Hematopoietic multipotent progenitor cell treated with erythropoietin and hydrocortisone succinate and interleukin-3 and kit ligand, for 17 days (in vitro differentiated cells): Measurements from ENCODE around the gene ATP1A3.
"Not testable (repeated sequence)": the region's sequence is repeated elsewhere in the genome, so short reads cannot be mapped to it uniquely, and the experiment has no call there.

Experiments
- DNase-seq: peaks from one replicate; pipeline ENCODE4 v3.0.0-alpha.2; 2015; ENCODE audit warnings: low spot score

ATP1A3 gene

DNA sequence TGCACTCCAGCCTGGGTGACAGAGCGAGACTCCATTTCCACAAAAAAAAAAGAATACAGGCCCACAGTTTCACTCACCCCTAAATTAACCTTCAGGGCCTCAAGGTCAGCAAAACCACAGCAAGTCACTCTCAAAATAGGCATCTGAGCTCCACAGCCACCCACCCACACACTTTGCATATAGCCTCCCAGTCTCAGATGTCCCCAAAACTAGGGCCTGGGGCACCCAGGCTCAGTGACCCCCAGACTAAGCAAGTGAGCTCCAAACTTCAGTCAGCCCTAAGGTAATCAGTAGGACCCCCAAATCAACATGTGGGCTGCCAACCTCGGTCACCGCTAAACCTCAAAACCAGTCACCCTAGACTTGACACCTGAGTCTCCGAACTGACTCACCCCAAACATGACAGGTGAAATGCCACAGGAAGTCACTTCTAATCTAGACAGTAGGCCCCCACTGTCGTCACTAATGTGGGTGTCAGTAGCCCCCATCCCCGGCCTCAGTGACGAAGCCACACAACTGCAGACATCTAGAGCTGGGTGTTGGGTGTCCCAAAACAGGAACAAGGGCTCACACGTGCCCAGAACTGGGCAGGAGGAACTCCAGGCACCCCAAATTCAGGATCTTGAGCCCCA, 48.8 kb downstream of the ATP1A3 start:
- no peak for DNase-seq

- no peak for DNase-seq
Measured at GRCh38 chr19:41944336-41944735, 49.7 kb downstream of the ATP1A3 start.

DNA sequence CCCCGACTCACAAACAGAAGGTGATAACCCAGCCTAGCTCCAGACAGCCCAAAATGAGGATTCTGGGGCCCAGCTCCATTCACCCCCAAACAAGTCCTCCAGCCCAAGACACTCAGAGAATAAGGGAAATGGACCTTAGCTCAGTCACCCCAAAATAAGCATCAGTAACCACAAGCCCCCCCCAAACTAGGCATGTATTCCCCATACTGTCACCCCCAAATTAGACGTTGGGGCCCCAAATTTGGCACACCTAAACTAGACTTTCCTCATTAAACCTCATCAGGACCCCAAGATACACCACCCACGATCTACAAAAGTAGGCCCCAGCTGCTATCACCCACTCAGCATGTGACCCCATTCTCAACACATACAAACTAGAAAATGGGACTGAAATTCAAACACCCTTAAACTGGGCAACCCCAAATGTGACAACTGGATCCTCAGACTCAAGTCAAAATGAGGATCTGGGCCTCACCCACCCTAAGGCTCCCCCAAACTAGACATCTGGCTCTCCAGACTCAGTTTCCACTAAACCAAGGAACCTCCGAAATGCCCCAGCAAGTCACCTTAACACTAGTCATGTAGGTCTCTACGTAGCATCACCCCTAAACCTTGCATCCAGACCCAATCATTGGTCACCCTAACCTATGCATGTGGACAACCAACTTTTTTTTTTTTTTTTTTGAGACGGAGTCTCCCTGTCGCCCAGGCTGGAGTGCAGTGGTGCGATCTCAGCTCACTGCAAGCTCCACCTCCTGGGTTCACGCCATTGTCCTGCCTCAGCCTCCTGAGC, 52.4 kb downstream of the ATP1A3 start:
- DNase-seq: no peak

GRCh38 chr19:41940731-41941409, 53.2 kb downstream of the ATP1A3 start:
- DNase-seq: no peak

- no peak for DNase-seq
Measured at GRCh38 chr19:41939861-41940730, 53.9 kb downstream of the ATP1A3 start.

GRCh38 chr19:41939209-41939608, 54.8 kb downstream of the ATP1A3 start:
- not testable (repeated sequence) for DNase-seq

DNA sequence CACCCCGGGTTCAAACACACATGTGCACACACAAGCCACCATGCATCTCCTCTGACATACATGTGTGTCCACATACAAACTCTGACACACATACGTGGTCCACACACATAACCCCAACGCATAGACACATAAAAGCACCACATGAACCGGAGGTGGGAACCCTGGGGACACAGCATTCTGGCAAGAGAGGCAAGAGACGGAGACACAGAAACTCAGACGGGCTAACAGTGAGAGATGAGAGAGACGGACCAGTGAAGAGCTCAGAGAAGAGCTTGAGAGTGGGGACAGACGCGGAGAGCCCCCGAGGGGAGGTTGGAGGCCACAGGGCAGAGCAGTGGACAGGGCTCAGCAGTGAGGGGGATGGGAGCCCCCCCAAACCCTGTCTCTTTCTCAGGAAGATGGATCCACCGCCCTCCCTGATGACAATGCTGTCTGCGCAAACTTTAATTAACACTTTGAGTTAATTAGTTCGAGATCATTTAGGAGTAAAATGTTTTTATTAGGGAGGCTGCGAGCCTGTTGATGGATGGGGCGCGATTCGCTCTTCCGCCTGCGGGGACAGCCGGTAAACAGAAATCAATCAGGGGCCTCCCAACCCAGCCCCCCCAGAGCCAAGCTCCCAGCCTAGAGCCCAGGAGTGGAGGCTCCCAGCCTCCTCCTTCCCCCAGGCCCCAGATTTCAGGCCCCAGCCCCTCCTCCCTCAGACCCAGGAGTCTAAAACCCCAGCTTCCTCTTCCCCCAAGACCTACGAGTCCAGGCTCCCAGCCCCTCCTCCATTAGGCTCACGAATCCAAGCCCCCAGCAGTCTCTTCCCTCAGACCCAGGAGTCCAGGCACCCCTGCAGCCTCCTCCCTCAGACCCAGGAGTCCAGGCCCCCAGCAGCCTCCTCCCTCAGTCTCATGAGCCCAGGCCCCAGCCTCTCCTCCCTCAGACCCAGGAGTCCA, 56.2 kb downstream of the ATP1A3 start:
- no peak for DNase-seq

GRCh38 chr19:41936961-41937360, 57.1 kb downstream of the ATP1A3 start:
- DNase-seq: no peak

- DNase-seq: peak; percentile 2
Measured at GRCh38 chr19:41936416-41936850, 57.6 kb downstream of the ATP1A3 start.

DNA sequence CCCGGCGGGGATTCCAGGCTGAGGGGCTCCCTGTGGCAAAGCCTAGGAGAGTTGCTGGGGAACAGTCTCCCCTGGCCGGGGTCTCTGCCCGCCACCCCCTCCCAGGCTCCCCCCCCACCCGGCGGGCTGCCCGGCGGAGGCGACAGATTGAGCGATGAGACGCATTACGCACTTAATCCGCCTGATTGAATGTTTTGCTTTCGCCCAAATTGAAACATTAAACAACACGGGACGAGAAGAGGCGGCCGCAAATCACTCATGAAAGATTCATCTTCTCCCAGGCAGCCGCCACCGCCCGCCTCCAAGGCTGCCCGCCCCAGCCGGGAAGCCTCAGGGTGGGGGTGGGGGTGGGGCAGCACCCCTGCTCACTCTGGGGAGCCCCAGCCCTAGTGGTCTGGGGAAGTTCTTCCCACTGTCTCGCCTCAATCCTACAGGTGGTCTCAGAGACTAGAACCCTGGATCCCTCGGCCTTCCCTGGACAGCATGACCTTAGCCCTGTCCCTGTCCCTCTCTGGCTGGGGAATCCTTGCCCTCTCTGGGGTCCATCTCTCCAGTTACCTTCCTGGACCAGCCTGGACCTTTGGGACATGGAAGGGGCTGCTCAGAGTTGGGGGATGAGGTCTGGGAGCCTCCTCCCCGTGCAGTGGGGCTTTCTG, 58.1 kb downstream of the ATP1A3 start:
- DNase-seq: no peak

DNA sequence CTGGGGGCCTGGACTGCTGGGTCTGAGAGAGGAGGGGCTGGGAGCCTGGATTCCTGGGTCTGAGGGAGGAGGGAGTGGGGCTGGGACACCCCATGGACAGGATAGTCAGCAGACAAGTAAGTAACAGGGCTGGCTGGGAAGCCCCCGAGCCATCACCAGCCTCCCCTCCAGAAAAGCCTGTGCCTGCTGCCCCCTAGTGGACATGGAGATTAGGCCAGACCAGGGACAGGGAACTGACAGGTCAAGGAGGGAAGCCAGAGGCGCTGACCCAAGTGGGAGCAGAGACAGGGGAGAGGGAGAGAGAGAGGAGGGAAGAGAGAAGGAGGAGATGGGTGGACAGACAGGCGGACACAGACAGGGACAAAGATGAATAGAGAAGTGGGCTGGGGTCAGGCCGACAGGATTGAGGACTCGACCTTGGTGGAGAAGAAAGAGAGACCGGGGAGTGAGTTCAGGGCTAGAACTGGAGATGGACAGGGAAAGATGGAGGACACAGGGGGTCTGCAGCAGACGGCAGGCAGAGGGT, 59.1 kb downstream of the ATP1A3 start:
- peak; percentile 69 for DNase-seq

DNA sequence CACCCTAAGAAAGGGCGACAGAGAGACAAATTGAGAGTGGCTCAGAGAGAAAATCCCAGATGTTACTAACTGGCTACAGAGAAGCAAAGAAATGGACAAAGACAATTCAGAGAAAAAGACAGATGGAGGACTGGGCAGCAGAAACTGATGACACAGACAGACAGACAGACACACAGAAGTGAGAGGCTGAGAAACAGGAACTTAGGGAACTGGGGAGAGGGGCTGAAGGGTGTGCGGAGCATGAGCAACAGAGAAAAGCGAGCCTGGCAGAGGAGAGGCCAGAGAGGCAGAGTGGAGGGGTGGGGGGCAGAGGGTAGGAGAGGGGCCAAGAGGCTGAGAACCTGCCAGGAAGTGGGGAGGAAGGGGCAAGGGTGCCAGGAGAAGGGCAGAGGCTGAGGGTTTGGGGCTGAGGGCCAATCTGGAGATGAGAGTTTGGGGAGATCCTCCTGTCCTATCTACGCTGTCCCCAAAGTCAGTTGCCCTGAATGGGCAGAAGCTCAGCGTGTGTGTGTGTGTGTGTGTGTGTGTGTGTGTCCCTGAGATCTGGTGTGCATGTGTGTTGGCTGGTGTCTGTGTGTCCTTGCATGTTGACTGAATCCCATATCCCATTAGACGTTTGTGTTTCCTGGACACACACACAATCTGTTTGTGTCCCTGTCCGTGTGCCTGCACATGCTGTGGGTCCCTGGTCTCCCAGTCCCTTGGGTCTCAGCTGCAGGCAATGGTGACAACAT, 60.2 kb downstream of the ATP1A3 start:
- no peak for DNase-seq

DNA sequence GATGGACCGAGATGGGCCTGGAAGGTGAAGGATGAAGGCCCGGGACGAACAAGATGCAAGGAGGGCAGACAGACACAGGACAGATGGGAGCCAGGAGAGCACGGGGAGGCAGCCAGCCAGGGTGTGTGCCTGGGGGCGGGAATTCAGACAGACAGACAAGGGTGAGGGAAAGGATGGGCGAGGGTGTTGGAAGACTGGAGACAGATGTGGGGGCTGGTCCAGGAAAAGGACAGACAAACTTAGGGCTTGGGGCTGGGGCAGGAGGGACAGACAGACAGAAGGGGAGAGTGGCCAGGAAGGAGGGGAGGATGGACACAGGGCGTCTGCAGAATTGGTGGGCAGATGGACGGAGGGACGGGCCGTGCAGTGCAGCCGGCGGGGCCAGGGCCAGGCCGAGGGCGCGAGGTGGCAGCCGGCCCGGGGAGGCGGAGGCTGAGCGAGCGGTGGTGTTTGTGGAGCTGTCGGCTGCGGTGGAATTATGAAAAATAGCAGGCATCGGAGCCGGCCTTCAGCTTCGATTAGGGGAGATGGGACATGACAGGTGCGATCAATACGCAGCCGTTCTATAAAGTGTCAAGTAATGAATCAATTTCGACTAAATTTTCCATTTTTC, 61.2 kb downstream of the ATP1A3 start:
- no peak for DNase-seq

DNA sequence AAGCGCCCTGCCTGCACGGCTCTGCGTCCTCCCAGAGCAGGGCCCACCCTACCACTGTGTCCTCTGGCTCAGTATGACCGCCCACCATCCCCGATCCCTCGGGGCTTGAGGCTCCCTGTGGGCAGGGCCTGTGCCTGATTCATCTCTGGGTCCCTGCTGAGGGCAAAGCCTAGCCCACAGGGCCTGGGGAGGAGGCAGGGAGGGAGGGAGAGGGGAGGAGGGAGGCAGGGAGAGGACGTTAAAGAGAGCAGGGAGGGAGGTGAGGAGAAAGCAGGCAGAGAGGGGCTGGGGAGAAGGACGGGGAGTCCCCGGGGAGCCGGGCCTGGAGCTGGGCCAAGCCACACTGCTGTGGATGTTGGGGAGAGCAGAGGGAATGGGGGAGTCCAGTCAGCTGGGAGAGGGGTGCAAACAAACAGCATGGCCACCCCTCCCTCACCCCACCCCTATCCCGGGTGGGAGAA, 61.7 kb downstream of the ATP1A3 start:
- no peak for DNase-seq

DNA sequence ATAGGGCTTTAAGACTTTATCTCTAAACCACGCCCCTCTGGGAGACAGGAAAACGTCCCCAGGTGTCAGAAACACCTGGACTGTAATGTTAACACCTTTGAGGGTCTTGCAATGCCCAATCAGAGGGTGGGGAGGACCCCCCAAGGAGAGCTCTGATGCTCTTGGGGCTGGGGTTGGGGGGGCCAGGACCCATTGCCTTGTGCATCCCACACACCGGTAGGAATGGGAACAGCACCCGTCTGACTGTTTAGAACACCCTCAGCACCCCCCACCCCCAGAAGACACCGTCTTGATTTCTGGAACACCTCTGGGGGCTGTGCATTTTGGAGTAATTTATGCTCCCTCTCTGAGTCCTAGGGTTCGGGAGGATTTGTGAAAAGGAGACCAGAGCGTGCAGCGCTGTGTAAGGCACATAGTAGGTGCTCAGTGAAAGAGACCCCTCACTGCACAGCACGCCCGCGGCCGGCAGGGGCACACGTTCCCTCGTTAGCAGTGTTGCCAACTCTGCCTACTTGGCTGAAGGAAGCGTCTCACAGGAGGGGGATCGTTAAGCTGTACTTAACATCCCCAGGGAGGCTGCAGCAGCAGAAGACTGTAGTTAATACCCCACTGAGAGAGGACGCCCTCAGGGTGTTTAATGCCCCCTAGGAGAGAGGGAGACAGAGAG, 63.0 kb downstream of the ATP1A3 start:
- no peak for DNase-seq

DNA sequence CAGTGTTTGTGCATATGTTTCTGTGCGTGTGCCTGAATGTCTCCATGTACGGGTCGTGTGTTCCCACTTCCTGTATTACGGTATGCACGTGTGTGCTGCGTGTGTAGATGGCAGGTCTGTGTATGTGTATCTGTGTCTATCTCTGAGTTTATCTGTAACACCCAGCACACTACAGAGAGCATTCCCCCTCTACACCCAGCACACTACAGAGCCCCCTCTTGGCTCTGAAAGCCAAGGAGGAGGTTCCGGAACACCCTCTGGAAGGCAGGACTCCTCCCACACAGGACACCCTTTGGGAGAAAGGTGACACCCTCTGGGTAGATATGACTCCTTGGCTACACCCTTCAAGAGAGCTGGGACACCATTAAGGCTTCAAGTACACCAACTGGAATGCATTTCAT, 63.7 kb downstream of the ATP1A3 start:
- DNase-seq: no peak

DNA sequence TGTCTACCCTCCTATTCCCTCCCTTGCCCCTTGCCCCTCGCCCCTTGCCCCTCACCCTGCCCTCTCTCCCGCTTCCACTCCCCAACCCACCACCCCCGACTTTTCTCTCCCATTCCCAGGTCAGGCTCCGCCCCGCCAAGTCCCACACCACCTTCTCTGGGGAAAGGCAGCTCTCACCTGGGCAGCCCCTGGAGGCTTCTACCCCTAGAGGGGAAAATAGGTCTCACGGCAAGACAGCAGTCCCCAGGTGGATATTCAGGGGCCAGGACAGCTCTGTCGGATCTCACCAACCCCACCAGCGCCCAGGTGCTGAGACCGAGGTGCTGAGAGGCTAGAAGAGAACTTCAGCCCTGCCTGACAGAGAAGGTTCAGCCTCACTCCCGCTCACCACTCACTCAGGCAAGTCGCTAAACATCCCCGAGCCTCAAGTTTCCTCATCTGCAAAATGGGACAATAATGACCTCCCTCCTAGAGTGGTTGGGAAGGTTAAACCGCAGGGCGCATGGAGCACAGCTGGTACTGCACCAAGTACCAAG, 64.4 kb downstream of the ATP1A3 start:
- DNase-seq: no peak
